ENCODE data around the gene KNSTRN.

Gene KNSTRN

GRCh38 chr15:40366457-40367370 lies 15.8 kb upstream of the KNSTRN start:
- DNase-seq: no peak

DNA sequence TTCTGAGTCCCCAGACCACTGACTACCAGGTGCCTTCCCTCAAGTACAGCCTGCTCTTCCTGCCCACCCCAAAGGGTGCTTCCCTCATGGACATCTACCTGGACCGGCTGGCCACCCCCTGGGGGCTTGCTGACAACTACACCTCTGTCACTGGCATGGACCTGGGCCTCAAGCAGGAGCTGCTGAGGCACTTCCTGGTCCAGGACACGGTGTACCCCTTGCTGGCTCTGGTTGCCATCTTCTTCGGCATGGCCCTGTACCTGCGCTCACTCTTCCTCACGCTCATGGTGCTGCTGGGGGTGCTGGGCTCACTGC lies 15.2 kb upstream of the KNSTRN start:
- no peak for DNase-seq

- DNase-seq: peak; percentile 36
Measured at GRCh38 chr15:40367686-40368611, 14.6 kb upstream of the KNSTRN start.

GRCh38 chr15:40368719-40369473 lies 13.6 kb upstream of the KNSTRN start:
- DNase-seq: no peak

GRCh38 chr15:40369474-40369869 lies 13.0 kb upstream of the KNSTRN start:
- no peak for DNase-seq

DNA sequence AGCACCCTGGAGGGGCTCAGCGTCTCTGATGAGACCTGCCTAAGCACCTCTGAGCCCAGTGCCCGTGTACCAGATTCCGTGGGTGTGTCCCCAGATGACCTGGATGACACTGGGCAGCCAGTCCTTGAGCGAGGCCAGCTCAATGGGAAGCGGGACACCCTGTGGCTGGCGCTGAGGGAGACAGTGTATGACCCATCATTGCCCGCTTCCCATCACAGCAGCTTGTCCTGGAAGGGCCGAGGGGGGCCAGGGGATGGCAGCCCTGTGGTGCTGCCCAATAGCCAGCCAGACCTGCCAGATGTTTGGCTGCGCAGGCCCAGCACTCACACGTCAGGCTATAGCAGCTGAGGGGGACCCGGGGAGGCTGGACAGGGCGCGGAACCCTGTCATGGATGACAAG lies 12.6 kb upstream of the KNSTRN start:
- DNase-seq: no peak

DNA sequence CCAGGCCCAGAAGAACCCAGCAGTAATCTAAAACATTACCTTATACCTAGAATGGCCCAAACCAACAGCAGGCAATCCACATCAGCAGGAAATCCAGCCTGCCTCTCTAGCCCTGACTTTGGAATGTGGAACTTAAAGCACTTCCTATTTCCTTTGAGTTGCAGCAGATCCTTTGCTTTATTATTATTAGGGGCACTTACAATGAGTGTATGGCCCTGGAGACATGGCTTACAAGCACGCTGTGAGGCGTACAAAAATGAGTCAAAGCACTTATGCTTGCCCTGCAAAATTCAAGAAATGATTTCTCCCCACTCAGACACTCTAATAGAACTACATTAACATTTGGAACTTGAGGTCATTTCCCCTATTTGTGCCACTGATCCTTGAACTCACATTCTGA lies 9.5 kb upstream of the KNSTRN start:
- no peak for DNase-seq

DNA sequence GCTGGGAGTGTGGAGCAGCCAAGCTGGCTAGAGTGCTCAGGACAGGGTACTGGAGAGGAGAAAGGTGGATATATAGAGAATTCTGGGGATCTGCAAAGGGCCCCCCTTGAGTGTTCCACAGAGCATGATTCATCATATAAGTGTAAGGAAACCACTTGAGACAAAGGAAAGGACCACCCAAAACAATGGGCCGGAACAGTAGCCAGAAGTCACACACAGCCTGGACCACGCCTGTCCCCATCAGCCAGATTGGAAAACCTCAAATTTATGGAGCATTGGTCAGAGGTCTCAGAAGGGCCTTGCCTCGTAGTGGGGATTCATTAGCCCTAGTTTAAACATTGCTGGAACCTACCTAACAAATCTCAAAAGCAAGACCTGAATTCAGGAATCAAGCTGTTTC lies 4.9 kb upstream of the KNSTRN start:
- DNase-seq: no peak

DNA sequence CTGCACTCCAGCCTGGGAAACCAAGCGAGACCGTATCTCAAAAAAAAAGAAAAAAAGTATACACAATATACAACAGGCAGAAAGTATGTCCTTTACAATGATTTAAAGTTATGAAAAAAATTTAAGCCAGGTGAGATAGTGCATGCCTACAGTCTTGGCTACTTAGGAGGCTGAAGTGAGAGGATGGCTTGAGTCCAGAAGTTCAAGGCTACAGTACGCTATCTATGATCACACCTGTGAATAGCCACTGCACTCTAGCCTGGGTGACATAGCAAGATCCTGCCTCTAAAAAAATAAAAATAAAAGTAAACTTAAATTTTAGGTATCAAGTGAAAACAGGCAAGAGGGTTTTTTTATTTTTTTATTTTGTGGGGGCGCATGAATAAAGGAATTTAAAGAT lies 3.1 kb upstream of the KNSTRN start:
- no peak for DNase-seq

GRCh38 chr15:40379853-40380252 lies 2.7 kb upstream of the KNSTRN start:
- peak; percentile 48 for DNase-seq

DNA sequence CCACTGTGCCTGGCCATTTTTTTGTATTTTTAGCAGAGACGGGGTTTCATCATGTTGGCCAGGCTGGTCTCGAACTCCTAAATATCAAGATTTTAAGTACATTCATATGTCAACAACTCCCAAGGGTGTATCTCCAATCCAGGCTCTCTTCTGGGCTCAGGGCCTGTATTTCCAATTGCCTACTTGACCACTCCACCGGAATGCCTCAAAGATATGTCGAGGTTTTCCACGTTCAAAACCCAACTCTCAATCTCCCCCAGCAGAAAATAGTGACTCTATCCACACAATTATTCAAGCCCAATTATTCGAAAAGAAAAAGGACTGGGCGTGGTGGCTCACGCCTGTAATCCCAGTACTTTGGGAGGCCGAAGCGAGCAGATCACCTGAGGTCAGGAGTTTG lies 1.9 kb upstream of the KNSTRN start:
- DNase-seq: no peak

GRCh38 chr15:40381818-40382529 lies 547 bp upstream of the KNSTRN start:
- DNase-seq: no peak

- no peak for DNase-seq
Measured at GRCh38 chr15:40386480-40386879, 4.0 kb downstream of the KNSTRN start.

GRCh38 chr15:40388941-40389823 lies 6.7 kb downstream of the KNSTRN start:
- DNase-seq: no peak

DNA sequence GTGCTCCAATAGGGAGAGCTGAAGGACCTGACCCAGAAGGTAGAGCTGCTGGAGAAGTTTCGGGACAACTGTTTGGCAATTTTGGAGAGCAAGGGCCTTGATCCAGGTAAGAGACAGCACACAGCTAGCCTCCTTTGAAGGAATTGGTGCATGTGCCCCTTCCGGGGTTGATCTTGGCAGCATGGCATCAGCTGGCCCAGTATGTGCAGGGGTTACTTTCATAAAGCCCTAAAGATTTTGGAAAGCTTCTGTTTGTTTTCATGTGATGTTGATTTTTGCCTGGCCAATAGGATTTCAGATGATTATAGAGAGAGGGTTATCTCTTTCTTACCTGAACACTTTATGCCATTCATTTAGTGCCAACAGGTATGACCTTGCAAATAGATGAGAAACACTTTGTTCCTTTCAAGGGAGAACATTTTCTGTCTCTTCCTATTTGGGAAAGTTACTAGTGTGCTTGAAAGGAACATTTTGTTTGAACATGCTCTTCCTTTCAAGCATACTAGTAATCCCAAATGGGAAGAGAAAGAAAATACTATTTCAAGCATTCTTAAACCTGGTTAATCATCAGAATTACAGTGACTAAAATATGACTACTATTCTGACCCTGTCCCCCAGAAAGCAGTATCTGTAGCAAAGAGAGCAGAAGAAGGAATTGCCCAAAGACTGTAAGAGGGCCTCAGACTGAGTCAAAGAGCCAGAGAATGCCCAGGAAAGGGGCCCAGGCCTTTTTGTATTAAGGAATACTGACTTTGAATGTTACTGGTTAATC lies 7.5 kb downstream of the KNSTRN start:
- DNase-seq: no peak

DNA sequence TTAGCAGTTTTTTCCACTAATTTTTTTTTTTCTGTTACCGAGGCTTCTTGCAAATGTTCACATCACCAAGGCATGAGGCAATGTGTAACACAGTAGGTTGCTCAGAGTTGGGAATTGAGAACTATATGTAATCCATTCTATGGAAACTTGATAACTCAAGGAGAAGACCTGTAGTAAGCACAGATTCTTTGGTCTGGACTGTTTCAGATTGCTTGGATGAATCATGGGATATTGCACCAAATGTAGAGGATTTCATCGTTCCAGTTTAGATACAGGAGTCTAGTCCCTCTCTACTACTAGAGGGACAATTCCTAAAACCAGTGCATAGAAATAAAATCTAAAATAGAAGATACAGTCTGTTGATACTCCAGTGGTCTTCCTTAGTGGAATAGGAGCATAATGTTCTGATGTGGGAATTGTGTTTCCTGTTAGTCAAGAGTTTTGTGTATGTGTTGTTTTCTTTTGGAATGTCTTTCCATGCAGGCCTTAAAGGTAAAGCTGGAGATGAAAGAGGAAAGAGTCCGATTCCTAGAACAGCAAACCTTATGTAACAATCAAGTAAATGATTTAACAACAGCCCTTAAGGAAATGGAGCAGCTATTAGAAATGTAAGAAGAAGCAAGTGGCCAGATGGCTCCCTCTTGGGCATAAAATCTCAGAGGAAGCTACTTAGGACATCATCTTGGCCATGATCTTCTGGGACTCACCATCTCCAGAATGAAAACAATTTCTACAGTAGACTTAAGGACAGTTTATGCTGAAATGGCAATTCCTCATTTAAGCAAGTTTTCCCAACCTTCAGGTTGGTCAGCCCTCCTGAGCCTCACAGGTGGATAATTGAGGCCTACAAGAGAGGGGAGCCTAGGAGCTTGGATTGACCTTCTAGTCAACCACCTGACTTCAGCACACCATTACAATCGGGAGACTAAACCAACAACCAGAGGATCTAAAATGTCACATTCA lies 10.7 kb downstream of the KNSTRN start:
- DNase-seq: no peak

- DNase-seq: no peak
Measured at GRCh38 chr15:40397688-40398412, 15.3 kb downstream of the KNSTRN start.

DNA sequence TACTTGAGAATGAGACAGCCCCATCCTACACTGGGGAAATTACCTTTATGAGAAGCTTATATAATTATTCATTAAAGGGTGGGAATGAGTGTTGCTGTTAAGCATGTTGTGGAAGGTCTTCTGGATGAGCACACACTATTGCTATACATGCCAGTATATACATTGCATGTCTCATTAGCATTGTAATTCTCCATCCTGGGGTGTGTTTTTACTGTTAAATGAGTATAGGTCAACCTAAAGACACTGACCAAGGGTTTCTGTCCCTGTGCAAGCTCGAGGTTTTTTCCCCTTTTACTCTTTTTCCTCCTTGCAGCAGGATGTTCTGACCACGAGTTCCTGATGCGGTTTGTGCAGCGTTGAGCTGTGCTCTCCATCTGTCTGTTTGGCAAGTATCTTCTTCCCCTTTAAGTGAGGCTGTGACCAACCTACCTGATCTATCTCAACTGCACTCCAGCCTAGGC lies 15.9 kb downstream of the KNSTRN start:
- no peak for DNase-seq

GRCh38 chr15:40399370-40399769 lies 16.8 kb downstream of the KNSTRN start:
- DNase-seq: no peak

Data from T1000 (cell line).